WTC11 (cell line): ENCODE data around the gene SH3PXD2A. TPM values are rescaled to one million over a fixed set of nuclear protein-coding genes. Genes with fewer than 3 reads are reported as not detected.

Experiments used
- ATAC-seq: fragments of 200-7000 bp; cut with Tn5 transposase; 2 replicates; pipeline ENCODE4 v1.10.0; 2021; ENCODE audit warnings: mild to moderate bottlenecking, moderate library complexity
- CTCF ChIA-PET: fragments of 300-600 bp; sonication (Branson Sonifier 250); formaldehyde crosslinking; loops from one replicate; lab custom pipeline; 2021; ENCODE audit warnings: antibody characterized with exemption; lab: Charles Lee
- POLR2A ChIA-PET: fragments of 350-600 bp; sonication (Branson Sonifier 250); formaldehyde crosslinking; loops from one replicate; lab custom pipeline; 2021; ENCODE audit warnings: antibody characterized with exemption; lab: Charles Lee
- DNase-seq: peaks from one replicate; pipeline ENCODE4 v3.0.0; 2021; ENCODE audit warnings: low spot score
- H3K27ac Mint-ChIP-seq: 2 replicates; pipeline ENCODE4 v1.8.0; 2021; ENCODE audit warnings: mixed read lengths
- H3K27me3 Mint-ChIP-seq: 2 replicates; pipeline ENCODE4 v1.8.0; 2021; ENCODE audit warnings: low read depth, mild to moderate bottlenecking, moderate library complexity, mixed read lengths
- H3K36me3 Mint-ChIP-seq: 2 replicates; pipeline ENCODE4 v1.8.0; 2021; ENCODE audit warnings: mixed read lengths
- H3K4me1 Mint-ChIP-seq: 2 replicates; pipeline ENCODE4 v1.8.0; 2022; ENCODE audit warnings: mixed read lengths
- H3K4me3 Mint-ChIP-seq: 2 replicates; pipeline ENCODE4 v1.8.0; 2021; ENCODE audit warnings: mild to moderate bottlenecking, moderate library complexity, mixed read lengths
- H3K9me3 Mint-ChIP-seq: 2 replicates; pipeline ENCODE4 v1.8.0; 2021; ENCODE audit warnings: mixed read lengths
- ATF1 ChIP-seq: sonication (generic); formaldehyde crosslinking; IDR thresholded peaks from 2 replicates; pipeline ENCODE4 v1.8.1; 2023; ENCODE audit warnings: mild to moderate bottlenecking, moderate library complexity, missing genetic modification reagents
- CREB1 ChIP-seq: sonication (generic); formaldehyde crosslinking; IDR thresholded peaks from 2 replicates; pipeline ENCODE4 v1.8.0; 2023; ENCODE audit warnings: mild to moderate bottlenecking, missing genetic modification reagents
- CREM ChIP-seq: sonication (generic); formaldehyde crosslinking; IDR thresholded peaks from 2 replicates; pipeline ENCODE4 v1.8.1; 2022; ENCODE audit warnings: mild to moderate bottlenecking, missing genetic modification reagents, moderate library complexity
- ELF4 ChIP-seq: sonication (generic); formaldehyde crosslinking; IDR thresholded peaks from 2 replicates; pipeline ENCODE4 v1.8.1; 2022; ENCODE audit warnings: low read depth, mild to moderate bottlenecking, moderate library complexity, missing genetic modification reagents
- GABPB1 ChIP-seq: sonication (generic); formaldehyde crosslinking; IDR thresholded peaks from 2 replicates; pipeline ENCODE4 v1.8.1; 2023; ENCODE audit warnings: mild to moderate bottlenecking, missing genetic modification reagents
- GRHL2 ChIP-seq: fragments of 250-450 bp; sonication (Bioruptor Pico); IDR thresholded peaks from 2 replicates; pipeline ENCODE4 v1.8.0; 2022; ENCODE audit warnings: mild to moderate bottlenecking, moderate library complexity; ENCODE audit not compliant: insufficient replicate concordance, severe bottlenecking
- IRF2 ChIP-seq: sonication (generic); formaldehyde crosslinking; IDR thresholded peaks from 2 replicates; pipeline ENCODE4 v1.8.0; 2022; ENCODE audit warnings: low read depth, missing genetic modification reagents, borderline replicate concordance
- KAT7 ChIP-seq: sonication (generic); formaldehyde crosslinking; IDR thresholded peaks from 2 replicates; pipeline ENCODE4 v1.8.1; 2023; ENCODE audit warnings: missing genetic modification reagents, mild to moderate bottlenecking, borderline replicate concordance
- SOX15 ChIP-seq: fragments of 250-450 bp; sonication (Bioruptor Pico); IDR thresholded peaks from 2 replicates; pipeline ENCODE4 v1.9.0; 2021; ENCODE audit warnings: mild to moderate bottlenecking
- SP1 ChIP-seq: sonication (generic); formaldehyde crosslinking; conservative IDR thresholded peaks from 2 replicates; pipeline ENCODE4 v1.8.1; 2022; ENCODE audit warnings: missing genetic modification reagents
- TP53 ChIP-seq: sonication (generic); formaldehyde crosslinking; IDR thresholded peaks from 2 replicates; pipeline ENCODE4 v1.8.1; 2023; ENCODE audit warnings: mild to moderate bottlenecking, missing genetic modification reagents
- ZNF138 ChIP-seq: sonication (generic); formaldehyde crosslinking; conservative IDR thresholded peaks from 2 replicates; pipeline ENCODE4 v1.8.1; 2022; ENCODE audit warnings: mild to moderate bottlenecking, moderate library complexity, missing genetic modification reagents
- ZNF232 ChIP-seq: sonication (generic); formaldehyde crosslinking; IDR thresholded peaks from 2 replicates; pipeline ENCODE4 v1.8.0; 2022; ENCODE audit warnings: mild to moderate bottlenecking, missing genetic modification reagents
- total RNA-seq: library from RNA; stranded (reverse); gene quantifications from 3 replicates; pipeline ENCODE4 v1.2.3, GENCODE V29; 2021
- TF ChIP-seq, protein P1 (sequence below): sonication (generic); formaldehyde crosslinking; IDR thresholded peaks from 2 replicates; pipeline ENCODE4 v1.8.0; 2022; ENCODE audit warnings: mild to moderate bottlenecking, missing genetic modification reagents
- TF ChIP-seq, protein P2 (sequence below): sonication (generic); formaldehyde crosslinking; IDR thresholded peaks from 2 replicates; pipeline ENCODE4 v1.8.1; 2022; ENCODE audit warnings: low read depth, mild to moderate bottlenecking, moderate library complexity, missing genetic modification reagents, borderline replicate concordance
- TF ChIP-seq, protein P3 (sequence below): fragments of 250-450 bp; sonication (Bioruptor Pico); IDR thresholded peaks from 2 replicates; pipeline ENCODE4 v1.8.0; 2021; ENCODE audit warnings: mild to moderate bottlenecking
- TF ChIP-seq, protein P4 (sequence below): sonication (generic); formaldehyde crosslinking; IDR thresholded peaks from 2 replicates; pipeline ENCODE4 v1.8.0; 2023; ENCODE audit warnings: missing genetic modification reagents
- TF ChIP-seq, protein P5 (sequence below): fragments of 250-450 bp; sonication (Bioruptor Pico); IDR thresholded peaks from 2 replicates; pipeline ENCODE4 v1.9.0; 2021; ENCODE audit warnings: mild to moderate bottlenecking

The SH3PXD2A gene
- total RNA-seq, 1 experiment from 2014 or later = 15.7 TPM

DNA sequence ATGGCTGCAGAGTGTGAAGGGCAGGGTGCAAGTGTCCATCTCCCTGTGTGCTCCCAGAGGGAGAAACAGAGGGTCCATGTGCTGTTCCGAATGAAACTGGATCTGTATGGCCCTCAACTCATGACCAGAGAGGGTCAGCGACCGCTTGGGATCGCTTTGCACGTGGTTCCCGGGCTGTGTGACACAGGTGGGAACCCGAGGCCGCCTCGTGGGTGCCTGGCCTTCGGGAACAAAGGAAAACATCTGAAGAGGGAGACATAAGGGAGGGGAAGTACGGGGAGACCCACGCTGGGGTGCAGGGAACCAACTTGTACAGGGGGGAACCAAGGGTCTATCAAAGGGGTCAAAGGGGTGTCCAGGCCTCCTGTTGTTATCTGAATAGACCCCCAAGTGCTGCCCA lies 57.5 kb downstream of the SH3PXD2A start (continued):
- TF ChIP-seq, protein P1, sequence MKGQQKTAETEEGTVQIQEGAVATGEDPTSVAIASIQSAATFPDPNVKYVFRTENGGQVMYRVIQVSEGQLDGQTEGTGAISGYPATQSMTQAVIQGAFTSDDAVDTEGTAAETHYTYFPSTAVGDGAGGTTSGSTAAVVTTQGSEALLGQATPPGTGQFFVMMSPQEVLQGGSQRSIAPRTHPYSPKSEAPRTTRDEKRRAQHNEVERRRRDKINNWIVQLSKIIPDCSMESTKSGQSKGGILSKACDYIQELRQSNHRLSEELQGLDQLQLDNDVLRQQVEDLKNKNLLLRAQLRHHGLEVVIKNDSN (CRISPR knock-in tag) = no peak
- no peak for TF ChIP-seq SOX15

DNA sequence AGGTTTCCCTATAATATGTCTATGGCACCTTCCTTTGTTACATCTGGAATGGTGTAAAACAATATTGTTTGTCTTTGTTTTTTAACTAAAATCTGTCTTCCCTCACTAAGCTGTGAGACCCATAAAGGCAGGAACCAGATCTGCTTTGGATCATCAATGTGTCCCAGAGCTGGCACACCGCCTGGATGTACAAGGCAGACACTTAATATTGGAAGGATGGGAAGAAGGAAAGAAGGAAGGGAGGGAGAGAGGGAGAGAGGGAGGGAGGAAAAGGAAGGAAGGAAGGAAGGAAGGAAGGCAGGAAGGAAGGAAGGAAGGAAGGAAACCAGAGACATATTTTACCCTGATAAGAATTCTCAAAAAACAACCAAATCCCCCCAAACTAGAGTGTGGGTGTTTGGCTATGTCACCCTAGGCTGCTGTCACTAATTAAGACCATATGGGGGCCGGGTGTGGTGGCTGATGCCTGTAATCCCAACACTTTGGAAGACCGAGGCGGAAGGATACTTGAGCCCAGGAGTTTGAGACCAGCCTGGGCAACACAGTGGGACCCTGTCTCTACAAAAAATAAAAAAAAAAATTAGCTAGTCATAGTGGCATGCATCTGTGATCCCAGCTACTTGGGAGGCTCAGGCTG lies 59.6 kb downstream of the SH3PXD2A start:
- Mint-ChIP-seq H3K4me3 (no peak overlapping the region), H3K27me3 (no peaks in the 10 kb centered on the region; the same call in 1 of the 2 replicates), H3K9me3 (no peaks in the 10 kb centered on the region), H3K27ac (no peak overlapping the region), H3K4me1 (peaks cover under 1% of the 10 kb centered on the region; the same call in 1 of the 2 replicates), H3K36me3 (peaks cover 8% of the 10 kb centered on the region)
- DNase-seq (no peak), ATAC-seq (no peak)
- POLR2A ChIA-PET = no interaction called here
- CTCF ChIA-PET = no interaction called here
- no peak for TF ChIP-seq TP53 (CRISPR knock-in tag)
- no peak for TF ChIP-seq IRF2 (CRISPR knock-in tag)
- TF ChIP-seq, protein P2, sequence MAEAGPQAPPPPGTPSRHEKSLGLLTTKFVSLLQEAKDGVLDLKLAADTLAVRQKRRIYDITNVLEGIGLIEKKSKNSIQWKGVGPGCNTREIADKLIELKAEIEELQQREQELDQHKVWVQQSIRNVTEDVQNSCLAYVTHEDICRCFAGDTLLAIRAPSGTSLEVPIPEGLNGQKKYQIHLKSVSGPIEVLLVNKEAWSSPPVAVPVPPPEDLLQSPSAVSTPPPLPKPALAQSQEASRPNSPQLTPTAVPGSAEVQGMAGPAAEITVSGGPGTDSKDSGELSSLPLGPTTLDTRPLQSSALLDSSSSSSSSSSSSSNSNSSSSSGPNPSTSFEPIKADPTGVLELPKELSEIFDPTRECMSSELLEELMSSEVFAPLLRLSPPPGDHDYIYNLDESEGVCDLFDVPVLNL (CRISPR knock-in tag) = no peak
- no peak for TF ChIP-seq ZNF232
- TF ChIP-seq, protein P3, sequence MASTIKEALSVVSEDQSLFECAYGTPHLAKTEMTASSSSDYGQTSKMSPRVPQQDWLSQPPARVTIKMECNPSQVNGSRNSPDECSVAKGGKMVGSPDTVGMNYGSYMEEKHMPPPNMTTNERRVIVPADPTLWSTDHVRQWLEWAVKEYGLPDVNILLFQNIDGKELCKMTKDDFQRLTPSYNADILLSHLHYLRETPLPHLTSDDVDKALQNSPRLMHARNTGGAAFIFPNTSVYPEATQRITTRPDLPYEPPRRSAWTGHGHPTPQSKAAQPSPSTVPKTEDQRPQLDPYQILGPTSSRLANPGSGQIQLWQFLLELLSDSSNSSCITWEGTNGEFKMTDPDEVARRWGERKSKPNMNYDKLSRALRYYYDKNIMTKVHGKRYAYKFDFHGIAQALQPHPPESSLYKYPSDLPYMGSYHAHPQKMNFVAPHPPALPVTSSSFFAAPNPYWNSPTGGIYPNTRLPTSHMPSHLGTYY (CRISPR knock-in tag) = no peak
- TF ChIP-seq GABPB1 (CRISPR knock-in tag) = no peak
- TF ChIP-seq CREB1 = no peak
- TF ChIP-seq KAT7 = no peak
- TF ChIP-seq, protein P4, sequence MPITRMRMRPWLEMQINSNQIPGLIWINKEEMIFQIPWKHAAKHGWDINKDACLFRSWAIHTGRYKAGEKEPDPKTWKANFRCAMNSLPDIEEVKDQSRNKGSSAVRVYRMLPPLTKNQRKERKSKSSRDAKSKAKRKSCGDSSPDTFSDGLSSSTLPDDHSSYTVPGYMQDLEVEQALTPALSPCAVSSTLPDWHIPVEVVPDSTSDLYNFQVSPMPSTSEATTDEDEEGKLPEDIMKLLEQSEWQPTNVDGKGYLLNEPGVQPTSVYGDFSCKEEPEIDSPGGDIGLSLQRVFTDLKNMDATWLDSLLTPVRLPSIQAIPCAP = no peak

DNA sequence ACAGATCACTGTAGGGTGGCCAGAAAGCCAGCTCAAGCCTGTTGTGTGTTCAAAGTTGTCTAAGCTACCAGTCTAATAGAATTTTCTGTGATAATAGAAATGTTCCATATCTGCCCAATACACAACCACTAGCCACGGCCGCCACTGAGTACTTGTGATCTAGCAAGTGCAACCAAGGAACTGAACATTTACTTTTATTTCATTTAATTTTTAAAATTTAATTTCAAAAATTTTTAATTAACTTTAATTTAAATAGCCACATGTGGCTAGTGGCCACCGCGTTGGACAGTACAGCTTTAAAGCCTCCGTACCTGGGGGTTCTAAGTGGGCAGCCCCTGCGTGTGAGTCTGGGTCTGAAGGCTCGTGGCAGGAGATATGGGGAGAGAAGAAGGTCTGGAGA lies 60.4 kb downstream of the SH3PXD2A start:
- Mint-ChIP-seq H3K27ac (no peak overlapping the region), H3K9me3 (no peaks in the 10 kb centered on the region)
- POLR2A ChIA-PET = no interaction called here
- no peak for TF ChIP-seq ELF4 (CRISPR knock-in tag)
- TF ChIP-seq ATF1 (CRISPR knock-in tag) = no peak
- no peak for TF ChIP-seq GRHL2 (CRISPR knock-in tag)
- no peak for TF ChIP-seq CREM (CRISPR knock-in tag)
- no peak for TF ChIP-seq ZNF138
- TF ChIP-seq, protein P5, sequence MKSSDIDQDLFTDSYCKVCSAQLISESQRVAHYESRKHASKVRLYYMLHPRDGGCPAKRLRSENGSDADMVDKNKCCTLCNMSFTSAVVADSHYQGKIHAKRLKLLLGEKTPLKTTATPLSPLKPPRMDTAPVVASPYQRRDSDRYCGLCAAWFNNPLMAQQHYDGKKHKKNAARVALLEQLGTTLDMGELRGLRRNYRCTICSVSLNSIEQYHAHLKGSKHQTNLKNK (CRISPR knock-in tag) = no peak
- no peak for TF ChIP-seq SP1 (CRISPR knock-in tag)
- TF ChIP-seq, all 79 proteins: peak for 0
- peaks cover 3% of the 10 kb centered on the region; the same call in 1 of the 2 replicates for H3K36me3 Mint-ChIP-seq
- H3K4me1 Mint-ChIP-seq = no peaks in the 10 kb centered on the region
- CTCF ChIA-PET = interaction anchor here (0.6 to 1.4 kb wide), 4 partner anchors 19 to 83 kb away, joined by 3 to 5 read pairs (median 3); partner anchors contain the start of gene SH3PXD2A
- no peaks in the 10 kb centered on the region; the same call in 1 of the 2 replicates for H3K27me3 Mint-ChIP-seq
- DNase-seq (no peak), ATAC-seq (no peak)
- H3K4me3 Mint-ChIP-seq = no peak overlapping the region
